Esophagus muscularis mucosa (tissue), 4 donors: Measurements from ENCODE around the gene HSPB1. TPM values are rescaled to one million over a fixed set of nuclear protein-coding genes. Genes with fewer than 3 reads are reported as not detected.

Experiments
- DNase-seq: peaks from one replicate; pipeline ENCODE4 v3.0.0-alpha.2; 2017; ENCODE audit errors: extremely low spot score
- H3K27ac ChIP-seq, 4 donors: fragments of 200-600 bp; sonication (generic); replicated peaks in 1 of 4; 1 replicate in 3 of 4; 2 replicates in 1 of 4; pipeline ENCODE4 v1.5.1; 2016 to 2019; ENCODE audit warnings: mild to moderate bottlenecking in 1 of 4
- H3K27me3 ChIP-seq, 4 donors: fragments of 200-600 bp; sonication (generic); one replicate each; pipeline versions ENCODE4 v1.5.1 to v1.6.0; 2016 to 2019
- H3K36me3 ChIP-seq, 4 donors: fragments of 200-600 bp; sonication (generic); one replicate each; pipeline ENCODE4 v1.5.1; 2016 to 2019
- H3K4me1 ChIP-seq, 4 donors: fragments of 200-600 bp; sonication (generic); one replicate each; pipeline ENCODE4 v1.5.1; 2016 to 2019
- H3K4me3 ChIP-seq, 4 donors: fragments of 200-600 bp; sonication (generic); 1 replicate in 2 of 4; 2 replicates in 2 of 4; pipeline ENCODE4 v1.5.1; 2016 to 2019; ENCODE audit warnings: mild to moderate bottlenecking in 4 of 4, moderate library complexity in 1 of 4
- H3K9me3 ChIP-seq, 4 donors: fragments of 200-600 bp; sonication (generic); 1 replicate in 3 of 4; 2 replicates in 1 of 4; pipeline ENCODE4 v1.5.1; 2016 to 2019
- CTCF ChIP-seq, 3 experiments: fragments of 200-600 bp in 2 of 3; fragments of 450-650 bp in 1 of 3; sonication (generic) in 2 of 3; IDR thresholded peaks; one replicate each; pipeline ENCODE4 v1.5.1; 2017 to 2019; ENCODE audit warnings: antibody characterized with exemption in 3 of 3, mild to moderate bottlenecking in 2 of 3, moderate library complexity in 1 of 3
- EP300 ChIP-seq: sonication (generic); formaldehyde crosslinking; IDR thresholded peaks from one replicate; pipeline ENCODE4 v1.6.1; 2017; ENCODE audit warnings: antibody characterized with exemption
- POLR2A ChIP-seq: fragments of 450-650 bp; IDR thresholded peaks from one replicate; pipeline ENCODE4 v1.6.1; 2017; ENCODE audit warnings: antibody characterized with exemption, moderate library complexity, mild to moderate bottlenecking, low read depth
- POLR2AphosphoS5 ChIP-seq, 2 donors: sonication (generic); formaldehyde crosslinking; IDR thresholded peaks; one replicate each; pipeline ENCODE4 v1.6.1; 2017; ENCODE audit warnings: antibody characterized with exemption in 2 of 2
- WGBS: methylation state at CpG from one replicate; pipeline ENCODE4 v1.1.5; 2018; 5-methylcytosine and 5-hydroxymethylcytosine counted together
- intact Hi-C: fragments of 100-400 bp; cut with DNase I; formaldehyde crosslinking; loops from one replicate; pipeline ENCODE4 v1.15.1; 2023
- total RNA-seq, 4 donors: library from RNA; depleted of rRNA; stranded (reverse); fragments of >200 nt; gene quantifications; one replicate each; pipeline versions ENCODE4 v1.1.0 to v1.2.1, GENCODE V29; 2016

HSPB1 gene
- total RNA-seq, 4 donors from 2014 or later = 927 to 2,513 (median 1,694) TPM

GRCh38 chr7:76343294-76343930, 40.9 kb downstream of the HSPB1 start:
- DNase-seq = no peak
- peaks cover 39 to 79% (median 64%) of the 10 kb centered on the region in 4 donors for H3K4me1 ChIP-seq
- WGBS = 93% methylated on average over 6 of the region's 6 CpGs
- intact Hi-C loops = no loop called here
- H3K27me3 ChIP-seq = no peaks in the 10 kb centered on the region
- H3K4me3 ChIP-seq = no peak overlapping the region
- H3K9me3 ChIP-seq = no peaks in the 10 kb centered on the region
- peaks cover 28 to 55% (median 40%) of the 10 kb centered on the region in 4 donors for H3K36me3 ChIP-seq
- H3K27ac ChIP-seq = no peak overlapping the region
- TF ChIP-seq POLR2A (no peak), EP300 (no peak), POLR2AphosphoS5 (IDR thresholded peaks at IDR 0.05) (no peak)

- H3K4me3 ChIP-seq = no peak overlapping the region
- intact Hi-C loops = no loop called here
- no peaks in the 10 kb centered on the region for H3K27me3 ChIP-seq
- no peak overlapping the region for H3K27ac ChIP-seq
- whole genome bisulfite sequencing = 97% methylated on average over 6 of the region's 6 CpGs
- H3K9me3 ChIP-seq = no peaks in the 10 kb centered on the region
- H3K36me3 ChIP-seq = peaks cover 28 to 60% (median 41%) of the 10 kb centered on the region in 4 donors
- DNase-seq = no peak
- TF ChIP-seq EP300 = no peak
- no peak for TF ChIP-seq POLR2A
- no peak for TF ChIP-seq POLR2AphosphoS5 (IDR thresholded peaks at IDR 0.05)
- TF ChIP-seq CTCF (IDR thresholded peaks at IDR 0.05) = no peak
- H3K4me1 ChIP-seq = peaks cover 39 to 79% (median 64%) of the 10 kb centered on the region in 4 donors
These were observed 41.5 kb downstream of the HSPB1 start for GRCh38 chr7:76343931-76344321.

DNA sequence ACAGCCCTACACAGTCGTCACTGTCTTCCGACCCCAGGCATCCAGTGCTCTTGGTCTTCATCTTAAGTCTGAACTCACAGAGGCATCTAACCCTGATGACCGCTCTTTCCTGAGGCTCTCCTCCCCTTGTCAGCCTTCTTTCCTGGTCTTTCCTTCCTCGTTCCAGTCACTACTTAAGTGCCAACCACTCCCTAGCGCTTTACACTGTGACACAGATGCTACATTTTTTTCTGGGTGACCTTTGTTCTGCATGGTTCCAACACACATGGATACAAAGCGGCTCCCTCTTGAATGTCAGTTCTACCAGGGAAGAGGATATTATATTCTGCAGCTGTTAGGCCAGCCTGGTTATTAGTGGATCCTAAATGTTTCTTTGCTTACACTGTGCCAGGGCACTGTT, 43.6 kb downstream of the HSPB1 start:
- Histone ChIP-seq H3K36me3 (peaks cover 32 to 78% (median 49%) of the 10 kb centered on the region in 4 donors), H3K4me3 (no peak overlapping the region), H3K27ac (peak overlapping the region in 1 of 4 donors; percentile 33), H3K27me3 (no peaks in the 10 kb centered on the region), H3K9me3 (no peaks in the 10 kb centered on the region), H3K4me1 (peaks cover 32 to 72% (median 55%) of the 10 kb centered on the region in 4 donors)
- TF ChIP-seq CTCF (IDR thresholded peaks at IDR 0.05) = no peak
- no peak for TF ChIP-seq POLR2A
- no peak for TF ChIP-seq POLR2AphosphoS5 (IDR thresholded peaks at IDR 0.05)
- no peak for TF ChIP-seq EP300
- intact Hi-C loops = no loop called here
- WGBS = 92% methylated on average over 6 of the region's 6 CpGs
- no peak for DNase-seq

- Histone ChIP-seq H3K27me3 (no peaks in the 10 kb centered on the region), H3K4me1 (peaks cover 38 to 72% (median 56%) of the 10 kb centered on the region in 4 donors), H3K9me3 (no peaks in the 10 kb centered on the region), H3K36me3 (peaks cover 32 to 78% (median 49%) of the 10 kb centered on the region in 4 donors), H3K27ac (peak overlapping the region in 1 of 4 donors; percentile 33), H3K4me3 (no peak overlapping the region)
- TF ChIP-seq EP300 (no peak), POLR2A (no peak), CTCF (IDR thresholded peaks at IDR 0.05) (no peak), POLR2AphosphoS5 (IDR thresholded peaks at IDR 0.05) (no peak)
- no peak for DNase-seq
- intact Hi-C loops = no loop called here
- WGBS = 60% methylated on average over 8 of the region's 8 CpGs
These were observed 44.3 kb downstream of the HSPB1 start for GRCh38 chr7:76346778-76347177.

DNA sequence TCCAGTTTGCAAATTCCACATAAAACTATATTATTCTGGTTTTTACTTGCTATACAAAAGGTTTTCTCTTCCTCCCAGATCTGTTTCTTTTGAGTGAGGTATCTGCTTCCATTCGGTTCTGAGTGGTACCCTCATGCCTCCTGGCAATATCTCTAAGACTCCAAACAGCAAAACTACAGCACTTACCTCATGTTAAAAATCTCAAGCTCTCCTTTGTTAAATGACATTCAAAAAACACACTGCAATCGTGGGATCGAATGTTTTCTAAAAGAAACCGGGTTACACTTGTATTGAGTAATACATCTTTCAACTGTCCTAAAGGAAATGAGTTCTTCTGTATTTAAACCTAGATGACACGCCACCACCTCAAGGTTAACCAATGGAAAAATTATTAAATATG, 45.2 kb downstream of the HSPB1 start:
- TF ChIP-seq CTCF (IDR thresholded peaks at IDR 0.05) (no peak), POLR2AphosphoS5 (IDR thresholded peaks at IDR 0.05) (no peak), POLR2A (no peak), EP300 (no peak)
- H3K27me3 ChIP-seq = no peaks in the 10 kb centered on the region
- H3K36me3 ChIP-seq = peaks cover 32 to 71% (median 49%) of the 10 kb centered on the region in 4 donors
- intact Hi-C loops = no loop called here
- H3K4me1 ChIP-seq = peaks cover 40 to 74% (median 56%) of the 10 kb centered on the region in 4 donors
- no peak for DNase-seq
- no peak overlapping the region for H3K4me3 ChIP-seq
- H3K9me3 ChIP-seq = no peaks in the 10 kb centered on the region
- WGBS = 64% methylated on average over 5 of the region's 5 CpGs
- H3K27ac ChIP-seq = no peak overlapping the region
